Fibroblast of skin of back (primary cell): ENCODE measurements around the gene PTBP1.

ENCODE experiments used
- DNase-seq: peaks from one replicate; pipeline ENCODE4 v3.0.0-alpha.2; 2013

Gene PTBP1

GRCh38 chr19:798415-799075, 1.3 kb downstream of the PTBP1 start:
- DNase-seq = no peak

GRCh38 chr19:799076-799881, 2.0 kb downstream of the PTBP1 start:
- peak; percentile 58 for DNase-seq

GRCh38 chr19:800360-801029, 3.2 kb downstream of the PTBP1 start:
- DNase-seq = no peak

- peak; percentile 46 for DNase-seq
These were observed 4.0 kb downstream of the PTBP1 start for GRCh38 chr19:801030-801860.

- DNase-seq = no peak
These were observed 4.7 kb downstream of the PTBP1 start for GRCh38 chr19:801861-802497.

GRCh38 chr19:802498-803098, 5.3 kb downstream of the PTBP1 start:
- DNase-seq = no peak

GRCh38 chr19:803099-803561, 5.9 kb downstream of the PTBP1 start:
- no peak for DNase-seq

GRCh38 chr19:803686-804418, 6.6 kb downstream of the PTBP1 start:
- DNase-seq = no peak

GRCh38 chr19:804419-805165, 7.3 kb downstream of the PTBP1 start:
- DNase-seq = no peak

- no peak for DNase-seq
These were observed 7.9 kb downstream of the PTBP1 start for GRCh38 chr19:805166-805551.

- DNase-seq = no peak
These were observed 8.6 kb downstream of the PTBP1 start for GRCh38 chr19:805600-806550.

- no peak for DNase-seq
These were observed 9.7 kb downstream of the PTBP1 start for GRCh38 chr19:806815-807421.

GRCh38 chr19:807627-808422, 10.6 kb downstream of the PTBP1 start:
- no peak for DNase-seq

GRCh38 chr19:808423-808775, 11.1 kb downstream of the PTBP1 start:
- no peak for DNase-seq

- no peak for DNase-seq
These were observed 13.0 kb downstream of the PTBP1 start for GRCh38 chr19:810077-810855.

- DNase-seq = no peak
These were observed 13.7 kb downstream of the PTBP1 start for GRCh38 chr19:810883-811489.
